GM19455 (cell line): ENCODE measurements around the gene DUSP9.

ENCODE experiments used
- ATAC-seq: cut with Tn5 transposase; IDR thresholded peaks from one replicate; pipeline ENCODE4 v1.9.1; 2021; ENCODE audit not compliant: unreplicated experiment

The DUSP9 gene

DNA sequence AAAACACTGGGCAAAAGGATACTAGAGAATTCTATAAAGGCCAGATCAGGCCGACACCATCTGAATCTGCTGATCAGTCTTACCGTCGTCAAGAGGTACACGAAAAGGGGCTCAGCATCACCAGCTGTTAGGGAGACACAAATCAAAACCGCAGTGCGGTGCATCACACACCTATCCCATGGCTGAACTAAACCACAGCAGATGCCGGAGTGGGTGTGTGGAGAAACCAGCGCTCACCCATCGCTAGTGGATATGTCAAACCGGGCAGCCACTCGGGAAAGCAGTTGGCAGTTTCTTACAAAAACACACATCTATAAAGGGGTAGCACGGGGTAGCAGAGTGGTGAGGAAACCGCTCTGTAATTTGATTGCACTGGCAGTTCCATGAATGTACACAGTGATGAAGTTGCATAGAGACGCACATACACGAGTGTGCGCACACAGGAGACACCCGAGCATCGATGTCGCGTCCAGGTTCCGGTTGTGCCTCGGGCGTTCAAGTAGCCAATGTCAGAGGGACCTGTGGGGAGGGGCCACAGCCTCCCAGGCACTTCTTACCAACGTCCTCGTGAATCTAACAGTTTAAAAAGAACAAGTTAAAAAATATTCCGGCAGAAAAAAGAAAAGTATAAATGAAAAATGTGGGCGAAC, 24.9 kb upstream of the DUSP9 start:
- no peak for ATAC-seq

DNA sequence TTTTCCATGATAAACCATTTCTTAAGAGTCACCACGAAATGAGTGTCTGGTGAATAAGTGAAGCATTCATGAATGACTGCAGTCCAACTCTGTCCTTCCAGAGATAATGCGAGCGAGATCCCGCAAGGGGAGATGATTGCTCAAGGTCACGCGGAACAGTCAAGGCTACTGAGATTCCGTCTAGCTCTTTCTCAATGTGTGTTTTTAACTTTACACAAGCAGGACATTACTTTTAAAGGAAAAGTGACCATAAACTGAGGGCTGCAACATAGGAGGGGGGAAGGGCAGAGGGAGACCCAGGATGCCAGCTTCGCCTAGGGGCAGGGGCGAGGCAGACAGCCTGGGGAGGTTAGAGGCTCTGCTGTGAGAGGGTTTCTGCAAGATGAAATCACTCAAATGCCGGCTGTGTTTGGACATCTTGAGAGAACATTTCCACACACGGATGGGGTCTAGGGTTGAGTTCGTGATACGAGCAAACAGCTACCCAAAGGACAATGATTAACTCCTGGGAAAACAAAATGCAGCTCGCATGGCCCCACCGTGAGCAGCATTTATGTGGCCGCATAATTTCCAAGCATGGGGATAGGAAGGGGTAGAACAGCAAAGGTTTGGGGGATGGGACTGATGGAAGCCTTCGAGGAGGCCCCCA, 24.2 kb upstream of the DUSP9 start:
- ATAC-seq, result no peak

DNA sequence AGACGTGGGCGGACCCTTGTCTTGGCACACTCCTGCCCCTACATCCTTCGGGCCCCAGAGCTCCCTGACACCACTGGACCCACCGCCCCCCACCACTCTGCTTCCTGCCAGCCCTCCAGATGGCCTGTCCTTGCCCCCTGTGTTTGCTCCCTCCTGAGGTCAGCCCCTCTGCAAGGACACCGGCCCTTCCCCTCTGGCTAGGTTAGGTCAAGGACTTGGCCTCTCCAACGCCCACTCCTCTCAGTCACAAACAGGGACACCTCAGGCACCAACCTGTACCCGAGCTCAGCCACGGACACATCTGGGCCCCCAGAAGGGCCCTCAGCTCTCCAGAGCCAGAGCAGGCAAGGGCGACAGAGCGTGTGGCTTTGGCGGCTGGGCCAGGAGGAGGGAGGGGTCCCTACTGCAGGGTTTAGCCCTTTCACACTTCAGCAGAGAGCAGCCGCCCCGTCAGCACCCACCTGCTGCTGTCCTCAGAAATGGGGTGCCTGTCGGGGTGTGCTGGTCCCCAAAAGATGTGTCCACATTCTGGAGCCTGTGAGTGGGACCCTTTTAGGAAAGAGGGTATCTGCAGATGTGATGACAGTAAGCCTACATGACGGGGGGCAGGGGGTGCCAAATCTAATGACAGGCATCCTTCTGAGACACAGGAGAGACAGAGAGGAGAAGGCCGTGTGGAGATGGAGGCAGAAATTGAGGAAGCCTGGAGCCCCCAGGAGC, 23.5 kb upstream of the DUSP9 start:
- ATAC-seq, result no peak

DNA sequence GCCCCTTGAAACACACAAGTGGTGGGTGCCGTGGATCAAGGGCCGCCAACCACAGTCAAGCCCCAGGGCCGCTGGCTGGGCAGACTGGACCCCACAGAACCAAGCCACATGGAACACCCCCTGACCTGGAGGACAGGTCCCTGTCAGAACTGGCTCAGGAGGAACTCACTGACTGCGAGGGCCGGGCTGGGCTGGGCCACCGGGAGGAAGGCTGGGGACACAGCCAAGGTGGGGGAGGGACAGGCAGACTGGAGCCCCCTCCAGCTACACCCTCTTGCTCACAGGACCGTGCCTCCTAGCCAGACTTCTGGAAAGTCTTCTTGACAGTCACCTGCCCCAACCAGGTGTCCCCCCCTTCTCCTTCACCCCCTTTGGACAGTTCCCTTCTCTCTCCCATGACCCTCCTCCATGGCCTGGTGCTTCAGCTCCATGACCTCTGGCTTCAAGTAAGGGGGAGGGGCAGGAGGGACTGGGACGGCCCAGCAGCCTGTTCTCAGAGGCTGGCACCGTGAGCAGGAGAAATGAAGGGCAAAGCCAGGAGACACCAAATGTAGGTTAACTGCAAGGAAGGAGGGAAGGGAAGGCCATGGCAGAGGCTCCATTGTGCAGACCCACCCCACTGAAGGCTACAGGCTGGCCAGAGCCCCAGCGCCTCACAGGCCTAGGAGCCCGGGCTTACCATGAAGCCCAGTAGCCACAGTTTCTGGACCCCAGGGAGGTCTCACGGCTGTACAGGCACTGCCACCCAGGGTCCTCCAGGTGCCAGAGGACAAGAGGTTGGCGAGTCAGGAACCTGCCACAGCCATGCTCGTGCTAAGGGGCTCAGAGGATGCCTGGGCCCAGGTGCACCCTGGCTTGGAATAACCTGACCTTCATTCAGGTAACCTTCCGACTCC, 22.6 kb upstream of the DUSP9 start:
- no peak for ATAC-seq

DNA sequence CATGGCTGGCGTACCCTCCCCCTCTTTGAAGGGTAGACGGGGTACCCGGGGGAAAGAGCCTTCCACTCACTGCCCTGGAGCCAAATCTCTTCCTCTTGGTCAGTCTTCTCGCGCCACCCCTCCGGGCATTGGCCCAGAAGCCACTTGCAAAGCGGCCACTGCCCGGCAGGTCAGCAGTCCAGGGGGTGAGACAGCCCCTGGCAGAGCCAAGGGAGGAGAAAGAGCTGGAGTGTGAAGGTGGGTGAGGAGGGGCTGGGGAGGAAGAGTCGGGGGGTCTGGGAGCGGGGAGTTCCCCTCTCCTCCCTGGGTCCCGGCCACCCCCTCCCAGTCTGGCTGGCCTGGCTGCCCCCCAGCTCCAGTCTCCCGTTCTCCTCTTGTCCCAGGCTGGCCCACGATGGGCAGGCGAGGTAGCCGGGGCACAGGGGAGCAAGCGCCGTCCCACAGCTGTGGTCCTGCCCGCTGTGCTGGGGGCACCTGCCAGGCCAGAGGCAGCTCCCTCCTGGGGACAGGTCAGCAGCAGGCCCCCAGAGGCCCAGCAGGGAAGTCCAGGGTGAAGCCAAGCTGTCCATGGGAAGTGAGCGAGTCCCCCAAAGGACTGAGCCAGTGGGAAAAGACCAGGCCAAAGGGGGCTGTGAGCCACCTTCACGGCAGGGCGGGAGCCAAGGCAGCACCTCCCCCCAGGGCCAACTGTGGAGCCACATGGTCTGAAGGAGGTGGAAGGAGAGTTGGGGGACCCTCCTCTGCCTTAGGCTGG, 21.6 kb upstream of the DUSP9 start:
- ATAC-seq, result no peak

DNA sequence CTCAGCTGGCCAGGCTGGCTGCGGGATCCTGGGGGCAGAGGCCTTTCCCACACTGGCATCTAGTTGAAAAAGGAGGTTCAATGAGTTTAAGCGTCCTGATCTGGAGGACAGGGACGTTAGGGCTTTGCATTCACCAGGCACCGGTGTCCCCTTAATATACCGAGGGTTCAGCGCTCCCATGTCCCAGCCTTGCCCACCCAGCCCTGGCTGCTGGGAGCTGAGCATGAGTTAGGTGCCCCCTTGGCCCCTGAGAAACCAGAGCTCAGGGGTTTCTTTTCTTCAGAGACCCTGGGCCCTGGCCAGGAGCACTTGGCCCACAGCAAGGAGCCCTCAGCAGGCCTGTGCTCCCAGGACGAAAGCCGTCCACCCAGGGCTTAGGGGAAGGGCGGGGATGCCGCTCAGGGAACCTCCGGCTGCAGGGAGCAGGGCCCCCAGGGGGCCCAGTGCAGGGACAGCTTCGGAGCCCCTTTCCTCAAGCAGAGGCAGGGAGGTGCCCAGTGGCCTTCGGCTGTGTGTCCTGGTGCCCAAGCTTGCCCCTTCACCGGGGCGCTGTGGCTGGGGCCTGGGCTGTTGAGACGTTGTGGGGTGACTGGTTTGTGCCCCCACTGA, 20.9 kb upstream of the DUSP9 start:
- no peak for ATAC-seq

DNA sequence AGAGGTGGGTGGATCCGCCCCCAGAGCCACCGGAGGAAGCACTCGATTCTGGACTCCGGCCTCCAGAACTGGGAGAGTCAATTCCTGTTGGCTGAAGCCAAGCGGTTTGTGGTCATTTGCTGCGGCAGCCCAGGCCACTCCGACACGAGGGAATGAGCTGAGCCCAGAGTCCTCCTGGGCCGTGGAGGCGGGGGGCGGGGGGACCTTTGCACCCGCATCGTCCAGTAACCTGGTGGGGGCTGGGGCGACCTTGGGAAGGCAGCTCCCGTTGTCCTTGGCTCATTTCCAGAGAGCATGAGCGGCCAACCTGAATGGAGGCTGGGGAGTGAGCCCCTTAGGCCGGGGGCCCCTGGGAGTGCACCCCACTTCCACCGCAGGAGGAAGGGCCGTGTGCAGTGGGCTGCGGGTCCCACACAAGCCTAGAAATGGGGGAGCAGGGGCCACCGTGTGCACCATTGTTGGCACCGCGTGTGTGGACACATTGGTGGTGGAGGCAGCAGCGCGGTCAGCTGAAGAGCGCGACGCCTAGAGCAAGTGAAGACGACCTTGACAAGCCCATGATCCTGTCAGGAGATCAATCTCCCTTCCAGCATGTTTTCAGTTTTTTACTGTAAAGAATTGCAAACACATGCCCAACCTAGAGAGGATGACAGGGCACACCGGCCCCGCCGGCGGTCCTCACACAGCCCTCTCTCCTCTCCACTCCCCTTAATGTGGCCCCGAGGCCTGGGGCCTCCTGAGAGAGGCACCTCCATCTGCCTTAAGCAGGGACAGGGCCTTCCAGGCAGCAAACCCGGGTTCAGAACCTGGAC, 19.9 kb upstream of the DUSP9 start:
- no peak for ATAC-seq

DNA sequence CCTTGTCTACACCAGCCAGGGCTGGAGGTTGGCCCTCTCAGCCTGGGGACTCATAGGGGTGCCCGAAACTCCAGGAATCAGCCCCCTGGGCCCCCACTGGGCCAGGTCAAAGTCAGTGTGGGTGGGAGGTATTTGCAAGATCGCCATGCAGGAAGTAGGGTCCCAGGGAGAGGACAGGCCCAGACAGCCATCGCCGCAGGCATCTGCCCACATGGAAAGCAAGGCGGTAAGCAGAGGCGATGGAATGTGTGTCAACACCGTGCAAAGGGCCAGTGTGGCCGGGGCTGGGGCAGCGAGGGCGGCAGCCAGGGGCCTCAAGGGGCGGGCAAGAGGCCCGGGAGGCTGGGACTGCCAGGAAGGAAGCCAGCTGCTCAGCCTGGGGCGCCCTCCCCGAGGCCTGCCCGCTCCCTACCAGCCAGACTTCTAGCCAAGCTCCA, 19.3 kb upstream of the DUSP9 start:
- ATAC-seq, result no peak

DNA sequence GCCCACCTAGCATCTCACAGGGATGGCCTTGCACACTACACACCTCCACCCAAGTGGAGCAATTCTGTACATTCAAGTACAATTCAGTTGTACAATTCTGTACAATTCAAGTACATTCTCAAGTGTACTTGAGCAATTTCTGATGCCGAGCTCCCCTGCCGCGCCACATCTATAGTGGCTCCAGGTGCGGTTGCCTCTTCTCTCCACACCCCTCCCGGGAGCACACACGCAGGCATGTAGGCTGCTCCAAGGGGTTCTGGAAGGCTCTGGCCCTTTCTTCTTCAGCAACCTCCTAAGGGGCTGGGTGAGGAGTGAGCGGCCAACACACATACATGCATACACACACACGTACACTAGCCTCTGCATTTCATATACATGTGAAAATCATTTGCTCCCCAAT, 18.9 kb upstream of the DUSP9 start:
- ATAC-seq, result no peak

DNA sequence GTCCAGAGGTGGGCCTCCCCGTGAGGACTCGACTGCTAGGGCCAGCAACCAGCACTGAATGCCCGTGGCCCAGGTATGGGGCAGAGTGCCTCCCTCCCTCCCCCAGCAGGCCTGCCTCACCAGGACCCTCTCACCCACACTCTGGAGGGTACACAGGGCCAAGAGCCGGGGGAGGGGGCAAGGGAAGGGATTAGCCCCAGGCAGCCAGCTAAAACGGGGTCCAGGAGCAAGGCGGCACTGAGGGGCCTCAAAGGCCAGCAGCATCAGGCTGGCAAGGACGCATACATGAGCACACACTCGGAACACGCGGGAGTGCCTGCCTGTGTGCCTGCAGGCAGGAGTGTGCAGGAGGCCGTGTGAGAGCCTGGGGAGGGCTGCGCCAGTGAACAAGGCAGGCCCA, 18.3 kb upstream of the DUSP9 start:
- no peak for ATAC-seq

DNA sequence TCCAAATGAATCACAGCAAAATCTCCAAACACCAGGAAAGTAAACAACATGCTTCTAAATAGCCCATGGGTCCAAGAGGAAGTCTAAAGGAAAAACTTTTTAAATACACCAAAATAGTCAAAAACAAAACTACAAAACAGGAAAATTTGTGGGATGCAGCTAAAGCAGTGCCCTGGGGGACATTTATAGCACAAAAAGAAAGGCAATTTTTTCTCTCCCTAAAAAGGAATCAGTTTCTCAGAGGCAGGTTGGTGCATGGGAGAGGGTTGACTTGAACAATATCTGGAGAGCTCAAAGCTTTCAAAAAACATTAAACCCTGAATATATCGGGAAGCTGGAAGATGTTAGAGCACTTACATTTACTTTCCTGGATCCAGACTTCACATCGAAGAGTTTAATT, 15.7 kb upstream of the DUSP9 start:
- no peak for ATAC-seq

DNA sequence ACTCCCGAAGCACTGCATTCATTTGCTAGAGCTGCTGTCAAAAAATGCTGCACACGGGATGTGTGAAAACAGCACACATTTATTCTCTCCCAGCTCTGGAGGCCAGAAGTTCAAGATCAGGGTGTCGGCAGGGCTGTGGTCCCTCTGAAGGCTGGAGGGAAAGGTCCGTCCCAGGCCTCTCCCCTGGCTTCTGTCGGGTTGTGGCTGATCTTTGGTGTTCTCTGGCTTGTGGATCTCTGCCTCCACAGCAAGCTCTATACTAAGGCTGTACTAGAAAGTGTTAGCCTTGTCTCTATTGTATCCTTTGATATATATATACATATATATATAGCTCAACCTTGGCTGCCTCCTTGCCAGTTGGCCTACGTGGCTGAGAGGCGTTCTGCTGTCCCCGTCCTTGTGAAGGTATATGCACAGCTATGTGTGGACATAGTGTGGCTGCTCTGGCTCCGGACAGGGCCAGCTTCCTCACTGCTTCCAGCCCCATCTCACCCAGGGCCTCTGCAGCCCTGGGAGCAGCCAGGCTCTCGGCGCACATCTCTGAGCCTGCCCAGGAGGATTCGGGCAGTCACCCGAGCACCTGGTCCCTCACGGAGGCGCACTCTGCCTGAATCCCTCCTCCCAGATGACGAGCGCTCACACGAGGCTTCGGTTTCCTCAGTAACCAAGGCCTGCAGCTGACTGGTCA, 15.0 kb upstream of the DUSP9 start:
- ATAC-seq, result no peak

DNA sequence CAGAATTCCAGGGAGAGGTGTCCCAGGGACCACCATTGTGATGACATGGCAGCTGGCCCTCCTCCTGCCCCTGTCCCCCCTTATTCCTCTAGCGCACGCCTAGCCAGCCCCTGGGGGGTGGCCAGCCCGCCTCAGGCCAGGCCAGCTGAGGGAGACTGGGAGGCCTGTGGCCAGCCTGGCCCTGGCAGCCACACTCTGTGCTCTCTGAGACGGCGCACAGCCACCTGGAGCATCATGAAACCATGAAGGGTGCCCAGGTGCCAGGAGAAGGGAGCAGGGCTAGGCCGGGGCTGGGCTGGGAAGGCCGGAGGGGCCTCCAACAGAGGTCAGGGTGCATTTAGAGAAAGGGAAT, 14.4 kb upstream of the DUSP9 start:
- no peak for ATAC-seq

DNA sequence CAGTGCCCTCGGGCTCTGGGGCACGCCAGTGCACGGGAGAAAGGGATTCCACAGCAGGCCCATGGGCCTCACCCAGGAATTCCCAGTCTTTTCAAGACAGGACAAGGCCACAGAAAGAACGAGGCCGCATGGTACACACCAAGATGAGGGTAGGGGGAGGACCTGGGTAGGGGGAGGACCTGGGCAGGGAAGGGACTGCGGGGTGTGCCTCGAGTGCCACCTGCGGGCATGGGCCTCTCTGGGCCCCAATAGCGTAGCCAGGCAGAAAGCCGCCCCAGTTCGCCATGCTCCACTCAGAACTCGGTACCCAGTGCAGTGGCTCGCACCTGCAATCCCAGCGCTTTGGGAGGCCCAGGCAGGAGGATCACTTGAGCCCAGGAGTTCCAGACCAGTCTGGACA, 14.0 kb upstream of the DUSP9 start:
- no peak for ATAC-seq

DNA sequence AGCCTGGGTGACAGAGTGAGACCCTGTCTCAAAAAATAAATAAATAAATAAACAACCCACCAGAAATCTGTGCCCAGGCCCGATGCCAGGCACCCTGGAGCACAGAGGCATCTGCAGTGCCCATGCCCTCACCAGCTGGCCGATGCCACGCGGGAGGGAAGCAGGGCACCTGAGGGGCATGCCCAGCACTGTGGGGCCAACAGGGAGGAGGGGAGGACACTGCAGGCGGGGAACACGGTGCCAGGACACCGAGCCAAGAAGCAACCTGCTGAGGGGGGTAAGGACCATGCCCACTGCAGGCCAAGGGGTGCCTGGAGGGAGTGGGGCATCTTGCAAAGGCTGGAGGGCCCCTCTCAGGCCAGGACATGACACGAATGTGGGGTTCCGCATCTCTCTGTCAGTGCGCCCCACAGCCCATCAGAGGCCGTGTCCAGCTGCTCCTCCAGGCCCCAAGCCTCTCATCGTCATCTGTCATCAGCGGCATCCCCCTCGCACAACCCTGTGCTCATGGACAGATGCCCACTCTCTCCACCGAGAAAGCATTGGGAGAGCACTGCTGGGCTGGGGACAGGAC, 13.3 kb upstream of the DUSP9 start:
- ATAC-seq, result no peak

DNA sequence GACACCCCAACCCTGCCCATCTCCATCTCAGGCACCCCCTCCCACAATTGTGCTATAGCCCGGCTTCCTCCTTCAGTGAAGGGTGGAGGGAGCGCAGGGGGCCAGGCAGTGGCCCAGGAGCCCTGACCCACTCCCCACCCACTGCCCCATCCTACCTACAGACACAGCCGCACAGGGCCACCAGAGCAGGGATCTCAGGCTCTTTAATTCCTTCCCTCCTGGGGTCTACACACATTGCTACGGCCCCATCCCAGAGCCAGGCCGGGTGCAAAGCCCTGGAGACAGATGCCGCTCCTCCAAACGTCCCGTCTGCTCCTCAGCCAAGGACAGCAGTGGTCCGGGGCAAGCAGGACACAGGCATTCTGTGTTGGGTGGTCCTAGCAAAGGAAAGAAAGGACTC, 12.8 kb upstream of the DUSP9 start:
- no peak for ATAC-seq

DNA sequence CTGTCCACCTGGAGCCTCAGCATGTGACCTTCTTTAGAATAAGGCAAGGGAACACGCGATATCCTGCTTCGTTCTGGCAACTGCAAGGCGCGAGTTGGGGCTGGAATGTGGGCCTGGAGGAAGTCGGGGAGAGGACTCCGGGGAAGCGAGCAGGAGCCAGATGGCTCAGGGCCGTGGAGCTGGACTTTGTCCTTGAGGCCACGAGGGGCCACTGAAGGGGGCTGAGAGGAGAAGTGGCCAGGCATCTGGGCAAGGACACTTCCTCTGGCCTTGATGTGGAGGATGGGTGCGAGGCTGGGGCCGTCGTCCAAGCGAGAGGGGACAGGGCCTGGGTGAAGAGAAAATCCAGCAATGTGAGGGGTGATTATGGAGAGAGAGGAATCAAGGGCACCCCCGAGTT, 12.2 kb upstream of the DUSP9 start:
- ATAC-seq, result no peak

DNA sequence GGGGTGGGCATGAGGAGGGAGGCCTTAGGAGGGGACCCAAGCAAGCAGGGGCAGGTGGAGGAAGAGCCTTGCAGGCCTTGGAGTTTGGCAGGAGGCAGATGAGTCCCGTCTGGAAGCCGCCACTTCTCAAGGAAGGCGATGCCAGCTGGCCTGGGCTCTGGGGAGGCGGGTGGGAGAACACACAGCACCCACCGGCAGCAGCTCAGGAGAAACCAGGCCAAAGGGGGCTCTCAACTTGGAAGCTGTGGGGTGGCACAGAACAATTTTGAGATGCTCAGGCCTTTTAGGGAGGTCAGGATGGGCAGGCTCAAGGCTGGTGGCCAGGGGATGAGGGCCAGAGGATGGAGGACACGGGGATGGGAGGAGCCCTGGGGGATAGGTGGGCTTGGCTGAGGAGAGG, 11.6 kb upstream of the DUSP9 start:
- no peak for ATAC-seq
